Body of pancreas (tissue), 4 donors: ENCODE data around the gene GALNT7. TPM values are rescaled to one million over a fixed set of nuclear protein-coding genes. Genes with fewer than 3 reads are reported as not detected.
"Not testable (repeated sequence)": the region's sequence is repeated elsewhere in the genome, so short reads cannot be mapped to it uniquely, and the experiment has no call there.

ENCODE experiments used
- ATAC-seq: fragments of 150-250 bp; one replicate; pipeline ENCODE4 v1.9.1; 2016
- DNase-seq, 4 donors: peaks; one replicate each; pipeline ENCODE4 v3.0.0-alpha.2; 2019
- H3K27ac ChIP-seq, 4 donors: fragments of 200-600 bp; sonication (generic); 1 replicate in 3 of 4; 2 replicates in 1 of 4; pipeline versions ENCODE4 v1.5.1 to v1.6.1; 2016 to 2019; ENCODE audit warnings: mild to moderate bottlenecking in 1 of 4, mixed read lengths in 1 of 4, moderate library complexity in 1 of 4
- H3K27me3 ChIP-seq, 2 donors: fragments of 200-600 bp; sonication (generic); one replicate each; pipeline ENCODE4 v1.6.0; 2016; ENCODE audit warnings: mild to moderate bottlenecking in 1 of 2
- H3K36me3 ChIP-seq, 2 donors: fragments of 200-600 bp; sonication (generic); replicated peaks in 1 of 2; 2 replicates each; pipeline ENCODE4 v1.5.1; 2016; ENCODE audit warnings: low read depth in 2 of 2; ENCODE audit not compliant: insufficient read depth in 1 of 2
- H3K4me1 ChIP-seq: fragments of 200-600 bp; sonication (generic); one replicate; pipeline ENCODE4 v1.6.0; 2016
- H3K4me3 ChIP-seq, 2 donors: fragments of 200-600 bp; sonication (generic); 1 replicate in 1 of 2; 2 replicates in 1 of 2; pipeline ENCODE4 v1.5.1; 2016 to 2019
- H3K9me3 ChIP-seq, 3 donors: fragments of 200-600 bp; sonication (generic); 1 replicate in 2 of 3; 2 replicates in 1 of 3; pipeline ENCODE4 v1.5.1; 2016
- POLR2A ChIP-seq, 3 donors: fragments of 450-650 bp; IDR thresholded peaks; one replicate each; pipeline ENCODE4 v1.6.1; 2016; ENCODE audit warnings: antibody characterized with exemption in 3 of 3, mild to moderate bottlenecking in 2 of 3
- WGBS, 2 donors: methylation state at CpG; one replicate each; pipeline ENCODE4 v1.1.5; 2017; 5-methylcytosine and 5-hydroxymethylcytosine counted together
- intact Hi-C: fragments of 100-400 bp; cut with DNase I; formaldehyde crosslinking; loops from one replicate; pipeline ENCODE4 v1.15.1; 2023
- total RNA-seq, 2 donors: library from RNA; depleted of rRNA; stranded (reverse); fragments of >200 nt; gene quantifications; one replicate each; pipeline ENCODE4 v1.1.0, GENCODE V29; 2016
- TF ChIP-seq, protein P1 (sequence below), 7 experiments: fragments of 450-650 bp in 4 of 7; fragments of 200-600 bp in 3 of 7; sonication (generic) in 3 of 7; IDR thresholded peaks; one replicate each; pipeline ENCODE4 v1.5.1; 2016 to 2019; ENCODE audit warnings: antibody characterized with exemption in 7 of 7

GALNT7 gene, protein sequence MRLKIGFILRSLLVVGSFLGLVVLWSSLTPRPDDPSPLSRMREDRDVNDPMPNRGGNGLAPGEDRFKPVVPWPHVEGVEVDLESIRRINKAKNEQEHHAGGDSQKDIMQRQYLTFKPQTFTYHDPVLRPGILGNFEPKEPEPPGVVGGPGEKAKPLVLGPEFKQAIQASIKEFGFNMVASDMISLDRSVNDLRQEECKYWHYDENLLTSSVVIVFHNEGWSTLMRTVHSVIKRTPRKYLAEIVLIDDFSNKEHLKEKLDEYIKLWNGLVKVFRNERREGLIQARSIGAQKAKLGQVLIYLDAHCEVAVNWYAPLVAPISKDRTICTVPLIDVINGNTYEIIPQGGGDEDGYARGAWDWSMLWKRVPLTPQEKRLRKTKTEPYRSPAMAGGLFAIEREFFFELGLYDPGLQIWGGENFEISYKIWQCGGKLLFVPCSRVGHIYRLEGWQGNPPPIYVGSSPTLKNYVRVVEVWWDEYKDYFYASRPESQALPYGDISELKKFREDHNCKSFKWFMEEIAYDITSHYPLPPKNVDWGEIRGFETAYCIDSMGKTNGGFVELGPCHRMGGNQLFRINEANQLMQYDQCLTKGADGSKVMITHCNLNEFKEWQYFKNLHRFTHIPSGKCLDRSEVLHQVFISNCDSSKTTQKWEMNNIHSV
- 10 to 100 TPM; 20.4 to 32.4 TPM for total RNA-seq

DNA sequence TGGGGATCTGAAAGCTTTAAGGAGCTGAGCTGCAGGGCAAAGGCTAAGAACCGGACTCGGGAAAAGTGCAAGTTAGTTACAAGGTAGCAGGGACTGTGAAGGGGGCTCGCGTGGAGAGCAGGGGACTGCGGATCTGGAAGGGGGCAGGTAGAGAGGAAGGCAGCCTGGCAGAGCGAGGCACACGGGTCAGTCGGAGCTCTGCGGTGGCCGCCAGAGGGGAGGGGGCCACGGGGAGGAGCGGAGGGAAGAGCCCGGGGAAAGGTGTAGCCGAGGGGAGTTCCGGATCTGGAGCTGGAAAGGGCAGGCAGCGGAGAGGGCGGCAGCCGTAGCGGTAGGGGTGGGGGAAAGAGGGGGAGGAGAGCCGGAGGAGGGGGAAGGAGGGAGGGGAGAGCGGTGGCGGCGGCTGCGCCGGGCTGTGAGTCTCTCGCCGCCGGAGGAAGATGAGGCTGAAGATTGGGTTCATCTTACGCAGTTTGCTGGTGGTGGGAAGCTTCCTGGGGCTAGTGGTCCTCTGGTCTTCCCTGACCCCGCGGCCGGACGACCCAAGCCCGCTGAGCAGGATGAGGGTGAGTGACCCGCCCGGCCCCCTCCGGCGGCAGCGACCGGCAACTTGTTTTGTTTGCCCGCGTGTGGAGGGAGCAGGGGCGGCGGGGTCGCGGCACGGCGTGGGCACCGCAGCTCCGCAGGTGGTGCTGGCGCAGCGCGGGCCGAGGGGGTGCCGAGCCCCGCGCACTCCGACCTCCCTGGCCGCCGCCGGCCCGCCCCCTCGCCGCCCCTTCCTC is at the start of gene GALNT7:
Gene GALNT7 (plus strand): TSS at position 416 of the 782 bp plus-strand sequence. CDS start 25 bp downstream, at position 441.
- H3K27me3 ChIP-seq = no peaks in the 10 kb centered on the region

DNA sequence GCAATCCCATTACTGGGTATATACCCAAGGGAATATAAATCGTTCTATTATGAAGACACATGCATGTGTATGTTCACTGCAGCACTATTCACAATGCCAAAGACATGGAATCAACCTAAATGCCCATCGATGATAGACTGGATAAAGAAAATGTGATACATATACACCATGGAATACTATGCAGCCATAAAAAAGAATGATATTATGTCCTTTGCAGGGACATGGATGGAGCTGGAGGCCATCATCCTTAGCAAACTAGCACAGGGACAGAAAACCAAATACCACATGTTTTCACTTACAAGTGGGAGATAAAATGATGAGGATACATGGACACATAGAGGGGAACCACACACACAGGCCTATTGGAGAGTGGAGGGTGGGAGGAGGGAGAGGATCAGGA is 49.8 kb upstream of the GALNT7 start:
- H3K4me1 ChIP-seq, H3K4me3 ChIP-seq, ATAC-seq, H3K9me3 ChIP-seq, intact Hi-C loops, H3K36me3 ChIP-seq, DNase-seq, H3K27me3 ChIP-seq, H3K27ac ChIP-seq: not testable (repeated sequence)
- WGBS, 2 donors = 77 to 81% methylated on average over 2 of the region's 2 CpGs

More for the DNA sequence above, at the start of gene GALNT7:
- ATAC-seq (peak; percentile 86), DNase-seq (peak; percentile 80 to 87 (median 84))
- TF ChIP-seq POLR2A (IDR thresholded peaks at IDR 0.05) = peak; percentile 34 to 78 (median 75)
- TF ChIP-seq, protein P1, sequence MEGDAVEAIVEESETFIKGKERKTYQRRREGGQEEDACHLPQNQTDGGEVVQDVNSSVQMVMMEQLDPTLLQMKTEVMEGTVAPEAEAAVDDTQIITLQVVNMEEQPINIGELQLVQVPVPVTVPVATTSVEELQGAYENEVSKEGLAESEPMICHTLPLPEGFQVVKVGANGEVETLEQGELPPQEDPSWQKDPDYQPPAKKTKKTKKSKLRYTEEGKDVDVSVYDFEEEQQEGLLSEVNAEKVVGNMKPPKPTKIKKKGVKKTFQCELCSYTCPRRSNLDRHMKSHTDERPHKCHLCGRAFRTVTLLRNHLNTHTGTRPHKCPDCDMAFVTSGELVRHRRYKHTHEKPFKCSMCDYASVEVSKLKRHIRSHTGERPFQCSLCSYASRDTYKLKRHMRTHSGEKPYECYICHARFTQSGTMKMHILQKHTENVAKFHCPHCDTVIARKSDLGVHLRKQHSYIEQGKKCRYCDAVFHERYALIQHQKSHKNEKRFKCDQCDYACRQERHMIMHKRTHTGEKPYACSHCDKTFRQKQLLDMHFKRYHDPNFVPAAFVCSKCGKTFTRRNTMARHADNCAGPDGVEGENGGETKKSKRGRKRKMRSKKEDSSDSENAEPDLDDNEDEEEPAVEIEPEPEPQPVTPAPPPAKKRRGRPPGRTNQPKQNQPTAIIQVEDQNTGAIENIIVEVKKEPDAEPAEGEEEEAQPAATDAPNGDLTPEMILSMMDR (IDR thresholded peaks at IDR 0.05) = no peak
- WGBS, 2 donors = 0% methylated on average over 27 to 61 of the region's 64 CpGs
- H3K9me3 ChIP-seq = no peaks in the 10 kb centered on the region
- peak within 1 kb of the TSS; percentile 91 to 97 (median 93) for H3K27ac ChIP-seq
- H3K4me1 ChIP-seq = peaks cover 27% of the 10 kb centered on the region
- H3K4me3 ChIP-seq = peak within 1 kb of the TSS; percentile 63 to 78
- intact Hi-C loops = no loop called here
- no peaks in the 10 kb centered on the region for H3K36me3 ChIP-seq

DNA sequence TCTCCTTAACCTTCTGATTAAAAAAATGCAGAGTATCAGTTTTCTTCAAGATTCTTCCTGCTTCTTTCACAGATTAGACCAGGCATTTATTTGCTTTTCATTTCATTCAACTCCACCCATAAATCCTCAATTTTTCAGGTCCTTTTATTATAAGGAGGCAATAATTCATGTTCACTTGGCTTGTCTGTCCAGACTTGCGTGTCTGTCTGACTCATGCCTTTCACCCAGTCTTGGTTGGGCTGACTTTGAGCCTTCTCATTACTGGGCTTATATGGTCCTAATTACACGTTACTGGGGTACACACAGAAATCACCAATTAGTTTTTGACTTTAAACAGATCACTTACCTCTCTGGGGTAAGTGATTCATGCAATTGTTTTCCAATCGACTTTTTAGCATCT is 48.8 kb upstream of the GALNT7 start:
- Histone ChIP-seq H3K36me3 (no peaks in the 10 kb centered on the region), H3K27ac (no peak overlapping the region), H3K4me1 (no peaks in the 10 kb centered on the region), H3K27me3 (no peaks in the 10 kb centered on the region), H3K4me3 (no peak overlapping the region), H3K9me3 (no peaks in the 10 kb centered on the region)
- no peak for ATAC-seq
- WGBS, 2 donors = 85 to 87% methylated on average over 3 of the region's 3 CpGs
- intact Hi-C loops = no loop called here
- no peak for DNase-seq
- no peak for TF ChIP-seq POLR2A (IDR thresholded peaks at IDR 0.05)
- TF ChIP-seq, protein P1 (IDR thresholded peaks at IDR 0.05) = no peak

DNA sequence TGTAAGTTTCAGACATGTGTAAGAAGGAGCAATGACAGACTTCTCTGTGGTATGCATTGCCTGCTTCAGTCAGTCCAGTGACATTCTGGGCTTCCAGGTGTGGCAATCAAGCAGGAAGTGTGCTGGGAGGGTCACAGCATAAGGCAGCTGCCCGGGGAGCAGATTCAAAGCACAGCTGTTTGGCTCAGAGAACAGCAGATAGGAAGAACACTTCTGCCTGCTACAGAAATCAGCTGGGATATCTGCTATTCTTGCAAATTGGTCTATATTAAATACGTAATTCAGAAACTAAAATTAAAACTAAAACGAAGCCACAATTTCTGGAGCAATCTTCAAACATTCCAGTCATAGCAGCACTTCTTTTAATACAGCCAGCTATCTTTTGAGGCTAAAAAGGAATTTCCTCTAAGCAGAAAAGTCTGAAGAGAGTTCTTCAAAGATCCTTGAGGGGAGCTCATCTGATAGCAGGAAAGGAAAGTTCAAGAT is 47.5 kb upstream of the GALNT7 start:
- DNase-seq (peak in 3 of 4 donors; percentile 37 to 51 (median 47)), ATAC-seq (no peak)
- Histone ChIP-seq H3K27me3 (no peaks in the 10 kb centered on the region), H3K36me3 (no peaks in the 10 kb centered on the region), H3K4me1 (no peaks in the 10 kb centered on the region), H3K4me3 (no peak overlapping the region), H3K27ac (no peak overlapping the region), H3K9me3 (no peaks in the 10 kb centered on the region)
- intact Hi-C loops = no loop called here
- 20 to 25% methylated on average over 3 of the region's 3 CpGs for WGBS, 2 donors
- no peak for TF ChIP-seq POLR2A (IDR thresholded peaks at IDR 0.05)
- TF ChIP-seq, protein P1 (IDR thresholded peaks at IDR 0.05) = no peak
